Neutrophil (primary cell): ENCODE results near the gene NPHP3.
"Not testable (repeated sequence)": the region's sequence is repeated elsewhere in the genome, so short reads cannot be mapped to it uniquely, and the experiment has no call there.

Source experiments
- H3K27ac ChIP-seq: fragments of 200-600 bp; sonication (generic); 2 replicates; pipeline ENCODE4 v1.5.1; 2016; ENCODE audit warnings: mild to moderate bottlenecking, moderate library complexity
- H3K27me3 ChIP-seq: fragments of 200-600 bp; sonication (generic); 2 replicates; pipeline ENCODE4 v1.6.0; 2016; ENCODE audit warnings: mild to moderate bottlenecking
- H3K36me3 ChIP-seq: fragments of 200-600 bp; sonication (generic); 2 replicates; pipeline ENCODE4 v1.5.1; 2017
- H3K4me1 ChIP-seq, 2 experiments: fragments of 200-600 bp in 1 of 2; sonication (generic) in 1 of 2; 1 replicate in 1 of 2; 2 replicates in 1 of 2; pipeline versions ENCODE4 v1.5.1 to v1.6.1; 2013 to 2016; ENCODE audit warnings: low read depth in 1 of 2, low read length in 1 of 2, mild to moderate bottlenecking in 1 of 2, moderate library complexity in 1 of 2; ENCODE audit not compliant: control insufficient read depth in 1 of 2, insufficient read depth in 1 of 2
- H3K4me3 ChIP-seq, 2 experiments: fragments of 200-600 bp in 1 of 2; sonication (generic) in 1 of 2; 1 replicate in 1 of 2; 2 replicates in 1 of 2; pipeline ENCODE4 v1.5.1; 2013 to 2016; ENCODE audit warnings: low read depth in 1 of 2, low read length in 1 of 2, mild to moderate bottlenecking in 1 of 2, moderate library complexity in 1 of 2
- H3K9me3 ChIP-seq: fragments of 200-600 bp; sonication (generic); 2 replicates; pipeline ENCODE4 v1.5.1; 2016
- CTCF ChIP-seq: fragments of 200-600 bp; sonication (generic); IDR thresholded peaks from 2 replicates; pipeline ENCODE4 v1.5.1; 2016; ENCODE audit warnings: antibody characterized with exemption

Gene NPHP3

GRCh38 chr3:132722165-132723023 lies at the start of gene NPHP3:
NPHP3 (minus strand) TSS chr3:132722409; CDS start chr3:132722355, 54 bp downstream.
- Histone ChIP-seq H3K4me1 (peaks cover 21 to 24% of the 10 kb centered on the region in 2 experiments), H3K4me3 (peak within 1 kb of the TSS; percentile 75 to 84), H3K36me3 (peaks cover 18% of the 10 kb centered on the region), H3K9me3 (no peaks in the 10 kb centered on the region), H3K27me3 (no peaks in the 10 kb centered on the region), H3K27ac (peak within 1 kb of the TSS; percentile 94)
- peak; percentile 37 for TF ChIP-seq CTCF

- TF ChIP-seq CTCF = no peak
- no peaks in the 10 kb centered on the region for H3K36me3 ChIP-seq
These were observed 36.5 kb upstream of the NPHP3 start for GRCh38 chr3:132758740-132759139.

GRCh38 chr3:132756108-132756650 lies 34.0 kb upstream of the NPHP3 start:
- TF ChIP-seq CTCF = no peak
- H3K4me1 ChIP-seq = no peaks in the 10 kb centered on the region

More at GRCh38 chr3:132758740-132759139, 36.5 kb upstream of the NPHP3 start:
- Histone ChIP-seq H3K9me3 (no peaks in the 10 kb centered on the region), H3K27ac (no peak overlapping the region), H3K4me1 (no peaks in the 10 kb centered on the region), H3K27me3 (no peaks in the 10 kb centered on the region), H3K4me3 (no peak overlapping the region)

GRCh38 chr3:132753946-132754345 lies 31.7 kb upstream of the NPHP3 start:
- no peaks in the 10 kb centered on the region for H3K36me3 ChIP-seq
- no peaks in the 10 kb centered on the region for H3K27me3 ChIP-seq
- no peaks in the 10 kb centered on the region for H3K4me1 ChIP-seq
- TF ChIP-seq CTCF = no peak
- H3K9me3 ChIP-seq = no peaks in the 10 kb centered on the region
- H3K27ac ChIP-seq = no peak overlapping the region
- no peak overlapping the region for H3K4me3 ChIP-seq

More at GRCh38 chr3:132756108-132756650, 34.0 kb upstream of the NPHP3 start:
- no peaks in the 10 kb centered on the region for H3K27me3 ChIP-seq
- no peak overlapping the region for H3K4me3 ChIP-seq
- no peak overlapping the region for H3K27ac ChIP-seq
- no peaks in the 10 kb centered on the region for H3K9me3 ChIP-seq
- H3K36me3 ChIP-seq = no peaks in the 10 kb centered on the region

GRCh38 chr3:132749786-132750185 lies 27.6 kb upstream of the NPHP3 start:
- Histone ChIP-seq H3K27me3 (no peaks in the 10 kb centered on the region), H3K27ac (no peak overlapping the region), H3K36me3 (no peaks in the 10 kb centered on the region), H3K4me1 (no peaks in the 10 kb centered on the region), H3K4me3 (no peak overlapping the region), H3K9me3 (no peaks in the 10 kb centered on the region)
- TF ChIP-seq CTCF = no peak

- not testable (repeated sequence) for H3K36me3 ChIP-seq, H3K27ac ChIP-seq, H3K4me1 ChIP-seq, H3K27me3 ChIP-seq, H3K9me3 ChIP-seq, H3K4me3 ChIP-seq
These were observed 24.5 kb upstream of the NPHP3 start for GRCh38 chr3:132746720-132747119.
